GM19238 (cell line): ENCODE measurements around the gene HSF4.
"Not testable (repeated sequence)": the region's sequence is repeated elsewhere in the genome, so short reads cannot be mapped to it uniquely, and the experiment has no call there.

ENCODE experiments used
- DNase-seq: peaks from one replicate; pipeline ENCODE4 v3.0.0; 2011; ENCODE audit warnings: low spot score; ENCODE audit not compliant: insufficient read length

HSF4 gene, protein sequence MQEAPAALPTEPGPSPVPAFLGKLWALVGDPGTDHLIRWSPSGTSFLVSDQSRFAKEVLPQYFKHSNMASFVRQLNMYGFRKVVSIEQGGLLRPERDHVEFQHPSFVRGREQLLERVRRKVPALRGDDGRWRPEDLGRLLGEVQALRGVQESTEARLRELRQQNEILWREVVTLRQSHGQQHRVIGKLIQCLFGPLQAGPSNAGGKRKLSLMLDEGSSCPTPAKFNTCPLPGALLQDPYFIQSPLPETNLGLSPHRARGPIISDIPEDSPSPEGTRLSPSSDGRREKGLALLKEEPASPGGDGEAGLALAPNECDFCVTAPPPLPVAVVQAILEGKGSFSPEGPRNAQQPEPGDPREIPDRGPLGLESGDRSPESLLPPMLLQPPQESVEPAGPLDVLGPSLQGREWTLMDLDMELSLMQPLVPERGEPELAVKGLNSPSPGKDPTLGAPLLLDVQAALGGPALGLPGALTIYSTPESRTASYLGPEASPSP

DNA sequence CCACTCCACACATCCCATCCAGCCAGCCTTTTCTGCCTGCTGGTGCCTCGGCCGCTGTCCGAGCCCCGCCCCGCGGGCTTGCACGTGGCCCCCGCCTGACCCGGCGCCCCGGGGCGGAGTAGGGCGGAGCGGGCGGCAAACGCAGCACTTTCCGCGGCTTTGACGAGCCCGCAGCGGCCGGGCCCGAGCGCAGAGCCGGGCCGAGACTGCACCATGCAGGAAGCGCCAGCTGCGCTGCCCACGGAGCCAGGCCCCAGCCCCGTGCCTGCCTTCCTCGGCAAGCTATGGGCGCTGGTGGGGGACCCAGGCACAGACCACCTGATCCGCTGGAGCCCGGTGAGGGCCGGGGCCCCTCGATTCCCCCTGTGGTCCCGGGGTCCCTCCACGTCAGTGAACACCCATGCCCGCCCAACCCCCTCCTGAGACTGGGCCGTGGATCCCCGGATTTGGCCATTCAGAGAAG is at the start of gene HSF4:
HSF4 (plus strand) TSS at position 147 of the 463 bp plus-strand sequence; CDS start at position 214, 67 bp downstream.
- DNase-seq, result no peak

DNA sequence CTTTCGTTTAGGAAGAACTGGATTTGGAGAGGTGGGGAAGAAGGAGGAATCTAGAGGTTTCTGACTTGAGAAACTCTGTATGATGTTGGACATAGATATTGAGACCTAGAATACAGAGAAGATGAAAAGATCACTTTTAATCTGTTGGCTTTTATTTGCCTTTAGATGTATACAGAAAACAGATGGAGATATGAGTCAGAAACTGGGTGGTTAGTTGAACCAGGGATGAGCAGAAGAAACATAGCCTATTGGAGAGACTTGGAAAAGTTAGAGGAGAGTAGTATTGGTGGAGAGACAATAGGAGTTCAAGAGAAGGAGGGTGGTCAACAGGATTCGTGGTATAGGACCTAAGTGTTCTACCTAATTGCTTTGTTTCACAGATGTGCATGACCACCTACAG is 49.8 kb upstream of the HSF4 start:
- DNase-seq, result no peak

DNA sequence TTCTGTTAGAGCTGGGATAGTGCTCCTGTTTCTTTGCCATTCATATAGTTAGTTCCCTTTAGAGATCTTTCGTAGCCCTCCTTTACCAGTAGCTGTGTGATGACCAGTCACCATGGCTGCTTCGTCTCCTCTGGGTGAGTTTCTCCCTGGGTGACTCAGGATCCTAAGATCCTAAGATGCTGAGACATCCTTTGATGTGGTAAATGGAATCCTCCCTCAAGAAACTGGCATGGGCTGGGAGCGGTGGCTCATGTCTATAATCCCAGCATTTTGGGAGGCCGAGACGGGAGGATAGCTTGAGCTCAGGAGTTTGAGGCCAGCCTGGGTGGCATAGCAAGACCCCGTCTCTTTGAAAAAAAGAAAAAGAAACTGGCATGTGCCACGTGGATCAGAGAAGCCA is 48.9 kb upstream of the HSF4 start:
- no peak for DNase-seq

DNA sequence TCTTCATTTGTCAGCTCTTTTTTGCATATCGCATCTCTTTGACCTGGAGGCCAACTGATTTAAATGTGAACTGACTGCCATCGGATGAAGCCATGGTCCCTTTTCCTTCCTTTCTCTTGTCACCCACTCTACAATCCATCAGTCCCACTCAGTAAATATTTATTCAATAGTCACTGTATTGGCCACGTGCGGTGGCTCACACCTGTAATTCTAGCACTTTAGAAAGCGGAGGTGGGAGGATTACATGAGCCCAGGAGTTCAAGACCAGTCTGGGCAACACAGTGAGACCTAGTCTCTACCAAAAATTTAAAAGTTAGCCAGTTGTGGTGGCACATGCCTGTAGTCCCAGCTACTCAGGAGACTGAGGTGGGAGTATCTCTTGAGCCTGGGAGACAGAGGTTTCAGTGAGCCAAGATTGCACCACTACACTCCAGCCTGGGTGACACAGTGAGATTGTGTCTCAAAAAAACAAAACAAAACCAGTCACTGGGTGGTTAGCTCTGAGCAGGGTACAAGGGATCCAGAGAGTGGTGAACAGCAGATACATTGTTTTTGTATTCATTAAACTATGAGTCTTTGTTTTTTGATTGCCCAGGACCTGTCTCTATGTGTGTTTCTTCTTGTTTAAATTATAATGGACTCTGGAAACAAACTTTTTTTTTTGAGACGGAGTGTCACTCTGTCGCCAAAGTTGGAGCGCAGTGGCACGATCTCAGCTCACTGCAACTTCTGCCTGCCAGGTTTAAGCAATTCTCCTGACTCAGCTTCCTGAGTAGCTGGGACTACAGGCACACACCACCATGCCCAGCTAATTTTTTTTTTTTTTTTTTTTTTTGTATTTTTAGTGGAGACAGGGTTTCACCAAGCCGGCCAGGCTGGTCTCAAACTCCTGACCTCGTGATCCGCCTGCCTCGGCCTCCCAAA is 47.9 kb upstream of the HSF4 start:
- no peak for DNase-seq

DNA sequence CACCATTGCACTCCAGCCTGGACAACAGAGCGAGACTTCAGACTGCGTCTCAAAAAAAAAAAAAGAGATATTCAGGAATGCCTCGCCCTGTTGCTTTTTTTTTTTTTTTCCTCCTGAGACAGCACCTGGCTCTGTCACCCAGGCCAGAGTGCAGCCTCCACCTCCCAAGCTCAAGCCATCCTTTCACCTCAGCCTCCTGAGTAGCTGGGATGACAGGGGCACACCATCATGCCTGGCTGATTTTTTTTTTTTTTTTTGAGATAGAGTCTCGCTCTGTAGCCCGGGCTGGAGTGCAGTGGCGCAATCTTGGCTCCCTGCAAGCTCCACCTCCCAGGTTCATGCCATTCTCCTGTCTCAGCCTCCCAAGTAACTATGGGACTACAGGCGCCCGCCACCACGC is 46.8 kb upstream of the HSF4 start:
- DNase-seq, result no peak

DNA sequence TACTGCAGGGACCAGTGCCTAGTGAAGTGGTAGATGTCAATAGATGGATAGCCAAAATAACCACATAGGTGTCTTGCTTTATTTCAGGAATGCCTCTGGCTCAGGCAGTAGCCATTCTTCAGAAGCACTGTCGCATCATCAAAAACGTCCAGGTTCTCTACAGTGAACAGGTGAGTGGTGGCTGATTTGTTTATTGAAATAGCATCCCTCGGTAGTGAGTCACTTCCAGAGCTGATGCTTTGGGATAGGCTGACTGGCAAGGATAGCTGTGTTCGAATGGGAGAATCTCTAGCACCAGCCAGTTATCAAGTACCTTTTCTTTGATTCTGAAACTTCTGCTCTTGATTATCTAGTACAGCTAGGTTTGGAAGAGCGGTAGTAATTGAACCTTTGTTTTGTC is 44.5 kb upstream of the HSF4 start:
- no peak for DNase-seq

DNA sequence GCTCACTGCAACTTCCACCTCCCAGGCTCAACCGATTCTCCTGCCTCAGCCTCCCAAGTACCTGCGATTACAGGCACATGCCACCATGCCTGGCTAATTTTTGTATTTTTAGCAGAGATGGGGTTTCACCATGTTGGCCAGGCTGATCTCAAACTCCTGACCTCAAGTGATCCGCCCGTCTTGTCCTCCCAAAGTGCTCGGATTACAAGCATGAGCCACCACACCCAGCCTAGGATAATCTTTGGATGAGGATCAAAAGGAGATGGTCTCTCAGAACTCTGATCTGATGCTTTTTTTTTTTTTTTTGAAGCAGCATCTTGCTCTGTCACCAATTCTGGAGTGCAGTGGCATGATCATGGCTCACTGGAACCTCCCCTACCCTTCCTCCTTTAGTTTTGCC is 41.7 kb upstream of the HSF4 start:
- DNase-seq, result not testable (repeated sequence)

DNA sequence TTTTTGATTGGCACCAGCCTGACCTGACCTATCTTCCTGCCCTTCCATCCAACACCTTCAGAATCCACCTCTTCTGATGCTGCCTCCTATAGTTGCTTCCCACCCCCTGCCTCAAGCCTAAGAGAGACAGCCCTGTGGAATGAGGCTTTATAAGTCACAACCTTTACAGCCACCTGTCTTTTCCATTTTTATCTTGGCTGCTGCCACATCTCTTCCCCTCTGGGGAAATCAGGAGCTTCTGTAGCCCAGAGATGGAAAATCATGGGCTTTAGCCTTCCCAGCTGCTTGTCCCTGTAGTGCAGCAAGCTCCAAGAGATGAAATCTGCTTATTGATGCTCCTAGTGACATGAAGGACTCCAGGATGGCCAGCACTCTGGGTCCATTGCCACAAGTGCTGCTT is 36.1 kb upstream of the HSF4 start:
- no peak for DNase-seq

DNA sequence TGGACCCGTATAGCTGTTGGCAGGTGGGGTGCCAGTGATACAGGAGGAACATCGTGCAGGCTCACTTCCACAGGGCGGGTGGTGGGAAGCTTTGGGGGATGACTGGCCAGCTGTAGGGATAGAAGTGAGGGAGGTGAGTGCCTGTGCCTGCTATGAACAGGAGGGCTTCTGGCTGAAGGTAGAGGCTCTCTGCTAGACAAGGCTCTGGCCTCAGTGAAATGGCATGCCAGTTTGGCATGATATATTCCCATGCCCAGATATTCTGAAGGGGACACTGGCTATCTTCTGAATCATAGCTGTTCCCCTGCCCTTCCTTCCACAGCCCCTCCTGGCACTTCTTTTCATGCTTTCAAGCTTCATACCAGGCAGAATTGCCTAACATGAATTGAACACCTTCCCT is 35.7 kb upstream of the HSF4 start:
- no peak for DNase-seq

DNA sequence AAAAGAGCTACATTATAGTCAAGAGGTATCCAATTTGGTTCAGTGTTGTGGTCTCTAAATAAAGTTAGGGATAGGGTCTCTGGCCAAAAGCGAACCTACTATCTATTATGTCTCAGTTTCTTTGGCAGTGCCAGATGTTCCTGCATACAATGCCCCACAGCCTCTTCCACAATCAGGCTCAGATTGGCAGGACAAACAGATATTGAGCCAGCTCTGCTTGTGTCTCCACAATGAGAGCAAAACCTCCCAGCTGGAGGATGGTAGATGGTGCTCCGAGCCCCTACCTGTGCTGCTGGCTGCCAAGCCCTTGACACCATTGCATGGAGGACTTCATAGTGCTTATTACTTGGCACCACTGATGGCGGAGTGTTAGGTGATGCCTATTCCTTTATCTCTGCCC is 35.1 kb upstream of the HSF4 start:
- DNase-seq, result no peak

DNA sequence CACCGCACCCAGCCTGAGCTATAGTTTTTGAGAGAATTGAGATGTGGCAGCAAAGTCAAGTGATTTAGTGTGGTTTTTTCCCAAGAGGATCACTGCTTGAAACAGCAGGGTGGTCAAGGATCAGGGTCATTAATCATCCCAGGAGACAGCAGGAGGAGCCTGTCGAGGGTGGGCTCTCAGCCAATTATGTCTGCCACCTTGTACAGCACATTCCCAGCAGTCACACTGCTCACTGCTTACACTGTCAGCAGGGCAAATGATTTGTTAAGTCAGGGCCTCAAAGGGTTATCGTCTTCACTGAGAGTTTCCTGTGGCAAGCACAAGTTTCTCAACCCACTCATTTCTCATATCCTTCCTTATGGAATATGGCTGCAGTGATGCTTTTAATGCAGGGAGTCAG is 26.9 kb upstream of the HSF4 start:
- DNase-seq, result no peak

DNA sequence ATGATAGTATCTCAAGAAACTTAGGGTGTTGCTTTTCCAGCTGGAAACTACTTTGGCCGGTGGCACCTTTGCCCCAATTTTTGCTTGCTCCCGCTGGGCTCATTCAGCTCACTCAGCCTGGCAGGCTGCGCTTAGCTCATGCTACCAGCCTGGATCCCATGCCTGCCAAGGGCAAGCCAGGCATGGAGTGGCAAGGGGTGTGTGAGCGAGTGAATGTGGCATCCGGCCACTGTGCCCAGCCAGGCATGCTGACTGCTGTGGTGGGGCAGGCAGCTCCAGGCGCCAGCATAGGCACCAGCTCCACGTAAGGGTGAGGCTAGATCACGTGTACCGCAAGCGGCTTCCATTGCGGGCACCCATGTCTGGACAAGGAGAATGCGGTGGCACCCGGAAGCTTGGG is 23.2 kb upstream of the HSF4 start:
- no peak for DNase-seq

DNA sequence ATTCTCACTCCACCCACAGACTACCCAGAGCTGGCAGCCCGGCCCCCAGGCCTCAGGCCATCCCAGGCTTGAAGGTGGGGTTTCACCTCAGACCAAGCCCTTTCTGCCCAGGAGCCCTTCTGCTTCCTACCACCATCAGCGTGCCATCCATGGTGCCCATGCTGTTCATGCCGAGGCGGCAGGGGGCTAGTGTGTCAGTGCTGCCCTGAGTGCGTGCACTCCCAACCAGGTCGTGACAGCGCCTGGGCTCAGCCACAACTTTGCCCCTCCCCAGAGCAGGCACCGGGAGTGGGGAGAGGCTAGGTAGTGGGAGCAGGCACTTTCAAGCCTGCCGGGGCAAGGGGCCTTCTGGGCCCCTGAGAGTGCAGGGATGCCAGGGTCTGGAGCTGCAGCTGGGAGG is 22.2 kb upstream of the HSF4 start:
- DNase-seq, result no peak

DNA sequence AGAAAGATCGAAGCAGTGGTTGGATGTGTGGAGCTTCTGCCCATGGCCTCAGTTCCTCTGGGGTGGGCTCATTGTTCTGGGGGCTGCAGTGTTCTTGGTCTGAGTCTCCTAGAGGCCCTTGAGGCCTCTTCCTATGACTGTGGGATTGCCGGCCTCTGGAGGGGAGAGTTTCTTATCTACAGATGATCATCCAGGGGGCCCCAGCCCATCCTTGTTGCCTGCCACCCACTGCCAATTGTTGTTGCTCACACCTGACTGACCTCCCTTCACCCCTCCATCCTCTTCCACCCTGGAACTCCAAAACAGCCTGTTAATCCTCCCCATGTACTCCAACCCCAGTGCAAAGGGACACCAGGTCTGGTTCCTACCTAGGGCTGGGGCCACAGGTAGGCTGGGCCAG is 19.6 kb upstream of the HSF4 start:
- no peak for DNase-seq

DNA sequence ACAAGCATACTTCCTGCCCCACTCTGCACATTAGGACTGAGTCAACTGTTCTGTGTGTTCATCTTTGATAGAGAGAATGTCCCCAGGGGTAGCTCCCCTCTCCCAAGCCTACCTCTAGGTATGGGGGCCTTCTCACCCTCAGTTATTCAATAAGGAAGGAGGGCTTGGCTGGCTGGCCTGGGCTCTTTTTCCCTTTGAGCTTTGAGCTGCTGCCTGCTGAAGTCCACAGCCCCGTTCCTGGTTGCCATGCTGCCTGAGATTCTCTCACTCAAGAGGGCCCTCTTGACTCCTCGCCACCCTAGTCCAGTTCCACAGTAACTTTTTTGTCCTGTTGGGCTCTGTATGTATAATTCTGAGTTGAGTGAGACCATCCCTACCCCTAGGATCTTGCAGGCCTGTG is 18.8 kb upstream of the HSF4 start:
- DNase-seq, result no peak

DNA sequence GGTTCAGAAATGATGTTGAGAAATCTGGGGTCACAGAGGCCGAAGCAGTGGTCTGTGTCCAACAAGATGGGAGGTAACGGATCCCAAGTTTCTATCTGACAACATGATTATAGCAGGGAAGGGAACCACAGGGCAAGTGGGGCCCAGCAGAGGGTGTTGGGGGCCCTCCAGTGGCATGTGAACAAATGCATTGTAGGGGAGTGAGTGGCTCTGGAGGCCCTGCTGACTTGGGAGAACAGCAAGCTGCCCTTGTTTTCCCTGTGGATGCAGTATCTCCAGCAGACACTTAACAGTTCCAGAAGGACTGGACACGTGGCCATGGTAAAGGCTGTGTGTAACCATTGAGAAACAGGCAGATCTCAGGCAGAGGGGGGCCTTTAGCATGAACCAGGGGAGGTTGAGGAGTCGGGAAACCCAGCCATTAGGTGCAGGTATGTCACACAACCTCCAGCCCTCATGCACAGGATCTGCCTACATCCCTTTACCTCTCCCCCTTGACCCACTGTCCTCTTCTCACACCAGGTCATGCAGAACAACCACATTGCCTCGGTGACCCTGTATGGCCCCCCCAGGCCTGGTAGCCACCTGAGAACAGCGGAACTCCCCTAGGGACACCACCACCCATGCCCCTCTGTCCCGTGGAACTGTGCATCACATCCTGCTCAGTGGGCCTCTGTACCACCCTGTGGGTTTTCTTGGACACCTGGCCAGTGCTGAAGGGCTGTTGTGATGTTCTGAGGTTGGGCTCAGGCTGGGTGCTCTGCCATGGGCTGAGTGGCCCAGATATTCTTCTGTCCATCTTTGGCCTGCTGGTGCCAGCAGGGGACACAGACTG is 17.8 kb upstream of the HSF4 start:
- DNase-seq, result no peak

DNA sequence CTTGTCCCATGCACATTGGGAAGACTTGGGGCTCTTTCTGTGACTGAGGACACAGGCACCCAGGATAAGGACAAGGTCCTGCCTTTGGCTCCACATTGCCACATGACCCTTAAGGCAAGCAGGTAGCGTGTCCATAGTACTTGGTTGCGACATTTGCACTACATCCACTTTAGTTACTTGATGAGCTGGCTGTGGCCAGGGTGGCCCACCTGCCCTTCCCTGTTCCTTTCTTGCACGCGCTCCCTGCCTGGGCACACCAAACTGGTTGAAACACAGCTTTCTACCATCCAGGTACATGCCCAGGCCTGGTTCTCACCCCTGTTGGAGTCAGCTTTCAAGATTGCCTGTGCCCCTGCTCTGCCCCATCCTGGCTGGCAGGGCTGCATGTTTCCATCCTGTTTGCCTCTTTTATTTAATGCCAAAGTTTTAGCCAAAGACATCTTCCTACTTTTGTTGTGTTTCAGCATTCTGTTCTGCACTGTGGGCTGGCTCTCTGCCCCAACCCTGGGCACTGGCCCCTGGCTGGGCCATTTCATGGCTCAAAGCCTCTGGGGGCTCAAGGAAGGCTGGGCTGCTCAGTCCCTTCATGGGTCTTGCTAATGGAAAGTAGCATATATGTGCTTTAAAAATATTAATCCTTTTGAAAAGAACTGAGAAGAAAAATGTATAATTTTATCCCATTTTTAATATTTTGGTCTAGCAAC is 17.0 kb upstream of the HSF4 start:
- no peak for DNase-seq

DNA sequence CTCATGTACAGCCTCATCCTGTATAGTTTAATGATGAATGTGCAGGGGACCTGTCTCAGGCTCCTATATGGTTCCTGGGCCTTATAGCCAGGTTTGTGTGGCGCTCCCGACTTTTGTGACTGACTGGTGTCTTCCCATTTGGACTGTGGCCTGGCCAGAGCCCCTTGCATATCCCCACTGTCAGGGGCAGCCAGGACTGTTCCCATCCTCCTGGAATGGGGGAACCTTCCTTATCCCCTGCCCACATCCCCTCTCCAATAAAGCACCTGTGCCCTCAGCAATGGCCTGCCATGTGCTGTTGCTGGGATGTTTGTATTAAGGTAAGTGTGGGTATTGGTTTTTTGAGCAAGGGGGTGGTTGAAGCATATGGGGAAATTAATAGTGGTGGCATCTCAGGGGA is 16.3 kb upstream of the HSF4 start:
- no peak for DNase-seq

DNA sequence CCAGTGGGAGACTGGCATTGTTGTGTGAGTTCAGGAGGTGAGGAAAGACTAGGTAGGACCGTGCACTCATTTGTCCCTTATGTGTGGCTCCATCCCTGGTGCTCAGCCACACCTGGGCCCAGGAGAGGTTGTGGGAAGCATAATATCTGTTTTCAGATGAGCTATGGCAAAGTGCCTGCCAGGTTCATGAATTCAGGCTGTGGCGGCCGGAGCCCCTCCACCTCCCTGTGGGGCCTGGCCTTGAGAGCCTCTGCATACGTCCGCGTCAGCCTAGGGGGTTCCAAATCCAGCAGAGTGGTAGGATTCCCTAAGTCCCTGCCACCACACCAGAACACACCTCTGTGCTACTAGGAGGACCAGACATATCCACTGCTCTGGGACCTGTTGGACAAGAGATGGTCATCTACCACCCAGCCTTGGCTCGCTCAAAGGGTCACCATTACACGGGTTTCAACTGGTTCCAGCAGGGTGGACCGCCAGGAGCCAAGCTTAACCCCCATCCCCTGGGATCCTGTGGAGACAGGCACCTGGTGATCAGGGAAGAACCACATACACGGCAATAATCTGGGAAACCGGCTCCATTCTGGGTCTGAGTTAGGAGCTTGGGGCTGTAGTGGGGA is 15.8 kb upstream of the HSF4 start:
- no peak for DNase-seq

DNA sequence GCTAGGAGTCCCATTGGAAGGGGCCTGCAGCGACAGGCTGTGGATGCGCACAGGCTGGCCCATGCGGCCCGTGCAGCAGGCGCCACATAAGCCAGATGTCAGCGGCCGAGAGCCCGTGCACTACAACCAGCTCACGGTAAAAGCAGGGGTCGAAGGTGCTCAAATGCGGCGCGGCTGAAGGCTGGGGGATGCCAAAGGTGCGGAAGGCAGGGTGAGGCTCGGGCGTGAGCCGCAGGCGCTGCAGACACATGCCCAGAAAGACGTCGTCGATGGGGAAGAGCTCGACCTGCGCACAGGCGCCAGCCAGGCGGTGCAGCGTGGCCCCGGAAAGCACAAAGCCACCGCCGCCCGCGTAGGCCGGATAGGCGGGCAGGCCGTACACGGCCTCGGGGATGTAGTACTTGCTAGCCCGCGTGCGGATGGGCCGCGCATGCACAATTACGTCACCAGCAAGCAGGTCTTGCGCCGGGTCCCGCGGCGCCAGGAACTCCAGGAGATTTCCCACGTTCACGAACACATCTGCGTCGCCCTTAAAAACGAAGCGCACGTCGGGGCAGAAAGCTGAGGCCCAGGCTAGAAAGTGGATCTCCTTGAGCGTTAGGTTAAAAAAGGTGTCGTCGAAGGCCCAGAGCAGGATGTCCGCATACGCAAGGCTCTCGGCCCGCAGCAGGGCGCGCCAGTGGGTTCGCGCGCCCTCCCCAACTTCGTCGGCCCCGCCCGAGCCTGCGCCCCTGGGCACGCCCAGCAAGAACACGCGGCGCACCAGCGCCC is 15.1 kb upstream of the HSF4 start:
- no peak for DNase-seq
